Astrocyte (in vitro differentiated cells and primary cell): Measurements from ENCODE around the gene FUCA1.

Experiments used
- EZH2 ChIP-seq: IDR thresholded peaks from 2 replicates; pipeline ENCODE4 v1.6.1; 2012; ENCODE audit warnings: mild to moderate bottlenecking, low read length, inconsistent platforms; ENCODE audit not compliant: insufficient read depth
- TF ChIP-seq, protein P1 (sequence below): IDR thresholded peaks from 2 replicates; pipeline ENCODE4 v1.5.1; 2011; ENCODE audit warnings: low read depth, mild to moderate bottlenecking, inconsistent platforms, low read length, moderate library complexity; ENCODE audit not compliant: insufficient read depth

GRCh38 chr1:23843644-23844043, 24.4 kb downstream of the FUCA1 start:
- TF ChIP-seq, protein P1, sequence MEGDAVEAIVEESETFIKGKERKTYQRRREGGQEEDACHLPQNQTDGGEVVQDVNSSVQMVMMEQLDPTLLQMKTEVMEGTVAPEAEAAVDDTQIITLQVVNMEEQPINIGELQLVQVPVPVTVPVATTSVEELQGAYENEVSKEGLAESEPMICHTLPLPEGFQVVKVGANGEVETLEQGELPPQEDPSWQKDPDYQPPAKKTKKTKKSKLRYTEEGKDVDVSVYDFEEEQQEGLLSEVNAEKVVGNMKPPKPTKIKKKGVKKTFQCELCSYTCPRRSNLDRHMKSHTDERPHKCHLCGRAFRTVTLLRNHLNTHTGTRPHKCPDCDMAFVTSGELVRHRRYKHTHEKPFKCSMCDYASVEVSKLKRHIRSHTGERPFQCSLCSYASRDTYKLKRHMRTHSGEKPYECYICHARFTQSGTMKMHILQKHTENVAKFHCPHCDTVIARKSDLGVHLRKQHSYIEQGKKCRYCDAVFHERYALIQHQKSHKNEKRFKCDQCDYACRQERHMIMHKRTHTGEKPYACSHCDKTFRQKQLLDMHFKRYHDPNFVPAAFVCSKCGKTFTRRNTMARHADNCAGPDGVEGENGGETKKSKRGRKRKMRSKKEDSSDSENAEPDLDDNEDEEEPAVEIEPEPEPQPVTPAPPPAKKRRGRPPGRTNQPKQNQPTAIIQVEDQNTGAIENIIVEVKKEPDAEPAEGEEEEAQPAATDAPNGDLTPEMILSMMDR = no peak
- TF ChIP-seq EZH2 = no peak
